Karpas-422 (cell line): ENCODE results near the gene ULK4. TPM values are rescaled to one million over a fixed set of nuclear protein-coding genes. Genes with fewer than 3 reads are reported as not detected.

ENCODE experiments used
- DNase-seq: peaks from one replicate; pipeline ENCODE4 v3.0.0-alpha.2; 2015
- H2AFZ ChIP-seq: fragments of 200-600 bp; sonication (generic); 2 replicates; pipeline ENCODE4 v1.6.1; 2014; ENCODE audit warnings: antibody characterized with exemption, low read length, mixed read lengths
- H3K27ac ChIP-seq: fragments of 200-600 bp; sonication (generic); 2 replicates; pipeline ENCODE4 v1.5.1; 2014; ENCODE audit warnings: mild to moderate bottlenecking, low read length, moderate library complexity
- H3K27me3 ChIP-seq: fragments of 200-600 bp; sonication (generic); 2 replicates; pipeline ENCODE4 v1.6.1; 2014; ENCODE audit warnings: low read length, mixed read lengths
- H3K36me3 ChIP-seq: fragments of 200-600 bp; sonication (generic); 2 replicates; pipeline ENCODE4 v1.6.1; 2014; ENCODE audit warnings: low read length, mixed read lengths; ENCODE audit not compliant: insufficient read depth
- H3K4me1 ChIP-seq: fragments of 200-600 bp; sonication (generic); 2 replicates; pipeline ENCODE4 v1.6.1; 2014; ENCODE audit warnings: mild to moderate bottlenecking, low read length, mixed read lengths
- H3K4me2 ChIP-seq: fragments of 200-600 bp; sonication (generic); 2 replicates; pipeline ENCODE4 v1.6.1; 2014; ENCODE audit warnings: low read length, low read depth, mild to moderate bottlenecking; ENCODE audit not compliant: poor library complexity, severe bottlenecking
- H3K4me3 ChIP-seq: fragments of 200-600 bp; sonication (generic); 2 replicates; pipeline ENCODE4 v1.5.1; 2014; ENCODE audit warnings: mild to moderate bottlenecking, antibody characterized with exemption, low read length, mixed read lengths
- H3K79me2 ChIP-seq: fragments of 200-600 bp; sonication (generic); 2 replicates; pipeline ENCODE4 v1.6.1; 2014; ENCODE audit warnings: mild to moderate bottlenecking, low read length, mixed read lengths
- H3K9ac ChIP-seq: fragments of 200-600 bp; sonication (generic); 2 replicates; pipeline ENCODE4 v1.6.0; 2014; ENCODE audit warnings: low read length
- H3K9me2 ChIP-seq: fragments of 200-600 bp; sonication (generic), shearing (Covaris generic); replicated peaks from 2 replicates; pipeline ENCODE4 v1.6.0; 2014; ENCODE audit warnings: mild to moderate bottlenecking, low read length, moderate library complexity; ENCODE audit not compliant: insufficient read depth
- H3K9me3 ChIP-seq: fragments of 300-700, 200-600 bp; sonication (generic); 2 replicates; pipeline ENCODE4 v1.6.1; 2014; ENCODE audit warnings: low read length, mixed read lengths
- H4K20me1 ChIP-seq: fragments of 200-600 bp; sonication (generic); 2 replicates; pipeline ENCODE4 v1.6.1; 2014; ENCODE audit warnings: mild to moderate bottlenecking, antibody characterized with exemption, low read length, low read depth; ENCODE audit not compliant: insufficient read depth
- total RNA-seq: library from RNA; depleted of rRNA; stranded (reverse); fragments of >200 nt; shearing (Covaris generic); gene quantifications from 2 replicates; pipeline ENCODE4 v1.2.3, GENCODE V29; 2014; ENCODE audit warnings: low replicate concordance

The ULK4 gene
- total RNA-seq, 1 experiment from 2014 or later, result 8.8 TPM

DNA sequence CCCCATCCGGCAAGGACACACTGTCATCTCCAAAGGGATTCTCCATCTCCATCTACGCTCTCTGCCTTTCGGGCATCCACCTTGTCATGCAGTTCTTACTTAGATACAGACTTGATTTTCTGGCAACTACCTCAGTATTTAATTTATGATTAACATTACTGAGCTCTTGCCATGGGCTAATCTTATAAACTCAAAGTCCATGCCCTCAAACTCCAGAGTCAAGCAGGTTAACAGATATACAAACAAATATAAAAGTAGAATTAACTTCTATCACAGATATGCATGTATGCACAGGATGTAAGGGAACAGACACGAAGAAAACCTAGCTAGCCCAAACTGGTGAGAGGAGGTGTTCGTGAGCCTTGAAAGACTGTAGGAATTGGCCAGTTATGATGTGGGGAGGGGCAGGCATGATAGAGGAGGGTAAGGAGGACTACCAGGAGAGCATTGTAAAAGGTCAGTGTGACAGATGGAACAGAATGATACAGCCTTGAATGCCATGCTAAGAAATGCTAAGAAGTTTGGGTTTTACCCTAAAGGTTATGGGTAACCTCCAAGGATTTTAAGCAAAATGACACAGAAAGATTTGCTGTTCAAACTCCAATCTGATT lies 334.3 kb downstream of the ULK4 start:
- no peaks in the 10 kb centered on the region for H3K79me2 ChIP-seq
- H3K9me2 ChIP-seq, result no peaks in the 10 kb centered on the region
- H3K9me3 ChIP-seq, result no peaks in the 10 kb centered on the region
- no peak for DNase-seq
- no peak overlapping the region for H3K9ac ChIP-seq
- H3K27ac ChIP-seq, result no peak overlapping the region
- H3K4me3 ChIP-seq, result no peak overlapping the region
- no peak overlapping the region for H2AFZ ChIP-seq
- no peaks in the 10 kb centered on the region for H3K4me1 ChIP-seq
- H3K4me2 ChIP-seq, result no peak overlapping the region
- no peaks in the 10 kb centered on the region for H4K20me1 ChIP-seq
- H3K27me3 ChIP-seq, result peaks cover 3% of the 10 kb centered on the region; the same call in 1 of the 2 replicates
- no peaks in the 10 kb centered on the region for H3K36me3 ChIP-seq

DNA sequence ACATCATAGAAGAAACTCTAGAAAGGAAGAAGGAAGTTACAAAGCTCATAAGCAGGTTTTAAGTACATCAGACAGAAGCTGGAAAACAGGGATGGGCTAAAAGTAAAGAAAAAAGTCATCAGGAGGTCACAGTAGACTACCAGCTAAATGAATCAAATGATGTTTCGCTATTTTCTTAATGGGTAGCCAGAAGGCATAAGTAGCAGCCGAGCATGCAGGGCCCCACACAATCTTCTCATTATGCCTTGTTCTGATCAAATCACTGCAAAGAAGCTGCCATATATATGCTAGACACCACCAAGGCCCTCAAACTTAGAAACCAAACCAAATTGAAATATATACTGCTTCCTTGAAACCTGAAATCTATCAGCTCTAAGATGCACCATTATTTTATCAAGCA lies 349.1 kb downstream of the ULK4 start:
- no peaks in the 10 kb centered on the region for H3K27me3 ChIP-seq
- no peak overlapping the region for H3K27ac ChIP-seq
- no peaks in the 10 kb centered on the region for H3K36me3 ChIP-seq
- no peak overlapping the region for H3K4me2 ChIP-seq
- no peak for DNase-seq
- H3K79me2 ChIP-seq, result no peaks in the 10 kb centered on the region
- H3K9me3 ChIP-seq, result no peaks in the 10 kb centered on the region
- H2AFZ ChIP-seq, result no peak overlapping the region
- no peaks in the 10 kb centered on the region for H3K4me1 ChIP-seq
- no peak overlapping the region for H3K4me3 ChIP-seq
- no peak overlapping the region for H3K9ac ChIP-seq
- no peaks in the 10 kb centered on the region for H4K20me1 ChIP-seq
- no peaks in the 10 kb centered on the region for H3K9me2 ChIP-seq

GRCh38 chr3:41611008-41611407 lies 350.9 kb downstream of the ULK4 start:
- Histone ChIP-seq H4K20me1 (no peaks in the 10 kb centered on the region), H3K36me3 (no peaks in the 10 kb centered on the region), H3K27me3 (no peaks in the 10 kb centered on the region), H3K27ac (no peak overlapping the region), H3K9me2 (no peaks in the 10 kb centered on the region), H3K4me2 (no peak overlapping the region), H2AFZ (no peak overlapping the region), H3K9me3 (no peaks in the 10 kb centered on the region), H3K79me2 (no peaks in the 10 kb centered on the region), H3K4me1 (0 out of 2 replicates have a peak, but pooled peaks cover 5% of the 10 kb centered on the region), H3K4me3 (no peak overlapping the region), H3K9ac (no peak overlapping the region)
- no peak for DNase-seq

GRCh38 chr3:41608347-41608746 lies 353.6 kb downstream of the ULK4 start:
- Histone ChIP-seq H3K36me3 (no peaks in the 10 kb centered on the region), H3K27me3 (no peaks in the 10 kb centered on the region), H3K9me3 (no peaks in the 10 kb centered on the region), H3K9me2 (no peaks in the 10 kb centered on the region), H2AFZ (no peak overlapping the region), H3K27ac (no peak overlapping the region), H4K20me1 (no peaks in the 10 kb centered on the region), H3K4me1 (0 out of 2 replicates have a peak, but pooled peaks cover 5% of the 10 kb centered on the region), H3K79me2 (no peaks in the 10 kb centered on the region), H3K4me3 (no peak overlapping the region), H3K4me2 (no peak overlapping the region), H3K9ac (no peak overlapping the region)
- no peak for DNase-seq

GRCh38 chr3:41603807-41604206 lies 358.1 kb downstream of the ULK4 start:
- Histone ChIP-seq H2AFZ (no peak overlapping the region), H3K27me3 (no peaks in the 10 kb centered on the region), H3K9ac (no peak overlapping the region), H3K4me3 (no peak overlapping the region), H3K4me1 (0 out of 2 replicates have a peak, but pooled peaks cover 5% of the 10 kb centered on the region), H4K20me1 (no peaks in the 10 kb centered on the region), H3K79me2 (no peaks in the 10 kb centered on the region), H3K36me3 (no peaks in the 10 kb centered on the region), H3K4me2 (no peak overlapping the region), H3K27ac (no peak overlapping the region), H3K9me3 (no peaks in the 10 kb centered on the region), H3K9me2 (no peaks in the 10 kb centered on the region)
- no peak for DNase-seq

DNA sequence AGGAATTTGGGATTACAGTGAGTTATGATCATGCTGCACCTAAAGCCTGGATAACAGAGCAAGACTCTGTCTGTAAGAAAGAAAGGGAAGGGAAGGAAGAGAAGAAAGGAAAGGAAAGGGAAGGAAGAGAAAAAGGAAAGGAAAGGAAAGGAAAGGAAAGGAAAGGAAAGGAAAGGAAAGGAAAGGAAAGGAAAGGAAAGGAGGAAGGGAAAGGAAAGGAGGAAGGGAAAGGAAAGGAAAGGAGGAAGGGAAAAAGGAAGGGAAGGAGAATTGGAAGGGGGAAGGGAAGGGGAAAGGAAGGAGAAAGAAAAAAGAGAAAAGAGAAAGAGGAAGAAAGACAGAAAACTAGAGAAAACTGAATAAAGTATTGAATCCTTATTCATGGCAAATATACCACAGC lies 359.8 kb downstream of the ULK4 start:
- no peak overlapping the region for H2AFZ ChIP-seq
- H3K4me3 ChIP-seq, result no peak overlapping the region
- no peak overlapping the region for H3K27ac ChIP-seq
- no peak for DNase-seq
- no peaks in the 10 kb centered on the region for H4K20me1 ChIP-seq
- H3K36me3 ChIP-seq, result no peaks in the 10 kb centered on the region
- H3K9me3 ChIP-seq, result no peaks in the 10 kb centered on the region
- H3K79me2 ChIP-seq, result no peaks in the 10 kb centered on the region
- no peaks in the 10 kb centered on the region for H3K27me3 ChIP-seq
- no peaks in the 10 kb centered on the region for H3K9me2 ChIP-seq
- no peak overlapping the region for H3K4me2 ChIP-seq
- H3K4me1 ChIP-seq, result peaks cover 13% of the 10 kb centered on the region
- H3K9ac ChIP-seq, result no peak overlapping the region

GRCh38 chr3:41601404-41601987 lies 360.4 kb downstream of the ULK4 start:
- Histone ChIP-seq H4K20me1 (no peaks in the 10 kb centered on the region), H2AFZ (no peak overlapping the region), H3K4me2 (no peak overlapping the region), H3K9me3 (no peaks in the 10 kb centered on the region), H3K27me3 (no peaks in the 10 kb centered on the region), H3K79me2 (no peaks in the 10 kb centered on the region), H3K27ac (no peak overlapping the region), H3K9me2 (no peaks in the 10 kb centered on the region), H3K36me3 (no peaks in the 10 kb centered on the region), H3K4me1 (peaks cover 11% of the 10 kb centered on the region), H3K4me3 (no peak overlapping the region), H3K9ac (no peak overlapping the region)
- DNase-seq, result no peak

GRCh38 chr3:41600616-41601015 lies 361.3 kb downstream of the ULK4 start:
- peaks cover 8% of the 10 kb centered on the region for H3K4me1 ChIP-seq
- DNase-seq, result no peak
- H3K27me3 ChIP-seq, result no peaks in the 10 kb centered on the region
- no peak overlapping the region for H3K4me3 ChIP-seq
- H2AFZ ChIP-seq, result no peak overlapping the region
- no peaks in the 10 kb centered on the region for H3K9me3 ChIP-seq
- H3K9me2 ChIP-seq, result no peaks in the 10 kb centered on the region
- H3K27ac ChIP-seq, result no peak overlapping the region
- H3K4me2 ChIP-seq, result no peak overlapping the region
- no peak overlapping the region for H3K9ac ChIP-seq
- H3K79me2 ChIP-seq, result no peaks in the 10 kb centered on the region
- H4K20me1 ChIP-seq, result no peaks in the 10 kb centered on the region
- no peaks in the 10 kb centered on the region for H3K36me3 ChIP-seq
